Lung (tissue), 12 donors: Measurements from ENCODE around the gene TOMM5. TPM values are rescaled to one million over a fixed set of nuclear protein-coding genes. Genes with fewer than 3 reads are reported as not detected.

Source experiments
- ATAC-seq: fragments of 200-7000 bp; cut with Tn5 transposase; one replicate; pipeline ENCODE4 v1.9.1; 2020; ENCODE audit warnings: moderate number of reproducible peaks; ENCODE audit not compliant: insufficient read depth, low FRiP score
- DNase-seq, 3 donors: peaks; one replicate each; pipeline ENCODE4 v3.0.0-alpha.2; 2013 to 2017
- H3K27ac ChIP-seq, 2 donors: one replicate each; pipeline ENCODE4 v1.5.1; 2013; ENCODE audit warnings: mild to moderate bottlenecking in 2 of 2, moderate library complexity in 2 of 2, control low read depth in 1 of 2, inconsistent platforms in 1 of 2, low read depth in 1 of 2, low read length in 1 of 2
- H3K27me3 ChIP-seq, 3 donors: one replicate each; pipeline ENCODE4 v1.5.1; 2013; ENCODE audit warnings: low read length in 2 of 3; ENCODE audit not compliant: control insufficient read depth in 3 of 3, insufficient read depth in 3 of 3
- H3K36me3 ChIP-seq, 4 donors: one replicate each; pipeline ENCODE4 v1.5.1; 2013; ENCODE audit warnings: low read length in 4 of 4, mild to moderate bottlenecking in 1 of 4, moderate library complexity in 1 of 4; ENCODE audit not compliant: control insufficient read depth in 4 of 4, insufficient read depth in 4 of 4
- H3K4me1 ChIP-seq, 5 donors: one replicate each; pipeline ENCODE4 v1.5.1; 2013; ENCODE audit warnings: low read length in 5 of 5, mild to moderate bottlenecking in 2 of 5, moderate library complexity in 1 of 5; ENCODE audit not compliant: control insufficient read depth in 5 of 5, insufficient read depth in 5 of 5
- H3K4me3 ChIP-seq: one replicate; pipeline ENCODE4 v1.5.1; 2013; ENCODE audit warnings: mild to moderate bottlenecking, control low read depth, moderate library complexity
- H3K9ac ChIP-seq, 2 donors: one replicate each; pipeline ENCODE4 v1.5.1; 2013; ENCODE audit warnings: low read length in 2 of 2, control low read depth in 1 of 2; ENCODE audit not compliant: insufficient read depth in 1 of 2
- H3K9me3 ChIP-seq, 4 donors: one replicate each; pipeline ENCODE4 v1.5.1; 2013; ENCODE audit warnings: low read length in 3 of 4, mild to moderate bottlenecking in 1 of 4, moderate library complexity in 1 of 4; ENCODE audit not compliant: control insufficient read depth in 4 of 4, insufficient read depth in 3 of 4
- WGBS, 2 donors: extraction: QIAGEN DNeasy Blood & Tissue Kit; methylation state at CpG; one replicate each; pipeline ENCODE4 v1.1.7; 2013; 5-methylcytosine and 5-hydroxymethylcytosine counted together
- polyA plus RNA-seq, 2 donors: library from polyadenylated mRNA; stranded (reverse); fragments of 200-250 nt; gene quantifications; one replicate each; pipeline ENCODE4 v1.2.1, GENCODE V29; 2013
- total RNA-seq, 2 donors: library from RNA; depleted of rRNA in 1 of 2; stranded (reverse); fragments of >200 nt in 1 of 2; gene quantifications; one replicate each; pipeline ENCODE4 v1.2.1, GENCODE V29; 2014 to 2021
- TF ChIP-seq, protein P1 (sequence below): IDR thresholded peaks from 2 replicates; pipeline ENCODE4 v1.5.1; 2012; ENCODE audit warnings: mild to moderate bottlenecking; ENCODE audit errors: control extremely low read depth, extremely low read depth
- donor health status: control.
- donor health status: control.
- donor health status: Bipolar disorder and iron deficiency.
- donor health status: healthy.
- donor health status: DM: yes; HTN: yes; CAD: no.

The TOMM5 gene
- total and polyA plus RNA-seq, 4 donors, result 66.7 to 132 (median 89.8) TPM

DNA sequence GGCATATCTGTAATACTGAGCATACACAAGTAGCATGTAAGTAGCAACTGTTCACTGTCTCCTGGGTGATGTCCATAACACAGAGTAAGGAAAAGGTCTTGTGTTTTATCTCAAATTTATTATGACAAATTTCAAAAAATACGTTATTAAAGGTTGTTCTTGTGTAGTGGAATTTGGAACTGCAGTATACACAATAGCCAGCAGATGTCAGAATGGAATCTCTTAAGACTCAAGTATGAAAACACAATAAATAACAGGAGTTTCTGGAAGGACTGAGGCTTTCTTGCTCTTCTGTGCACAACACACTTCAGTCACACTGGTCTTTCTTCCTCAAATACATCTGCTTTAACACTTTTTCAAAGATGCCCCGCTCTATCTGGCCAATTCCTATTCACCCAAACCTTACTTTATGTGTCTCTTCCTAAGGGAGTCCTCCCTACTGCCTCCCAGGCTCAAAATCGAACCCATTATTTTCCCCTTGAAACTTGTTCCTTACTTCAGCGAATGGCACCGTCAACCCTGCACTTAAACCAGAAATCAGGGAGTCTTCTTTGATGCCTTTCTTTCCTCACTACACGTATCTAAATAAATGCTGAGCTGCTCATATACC lies 9.7 kb downstream of the TOMM5 start:
- Histone ChIP-seq H3K36me3 (peaks cover 11 to 33% (median 19%) of the 10 kb centered on the region in 4 donors), H3K4me3 (no peak overlapping the region), H3K9me3 (no peaks in the 10 kb centered on the region), H3K9ac (no peak overlapping the region), H3K27me3 (no peaks in the 10 kb centered on the region), H3K27ac (no peak overlapping the region), H3K4me1 (no peaks in the 10 kb centered on the region)
- TF ChIP-seq, protein P1, sequence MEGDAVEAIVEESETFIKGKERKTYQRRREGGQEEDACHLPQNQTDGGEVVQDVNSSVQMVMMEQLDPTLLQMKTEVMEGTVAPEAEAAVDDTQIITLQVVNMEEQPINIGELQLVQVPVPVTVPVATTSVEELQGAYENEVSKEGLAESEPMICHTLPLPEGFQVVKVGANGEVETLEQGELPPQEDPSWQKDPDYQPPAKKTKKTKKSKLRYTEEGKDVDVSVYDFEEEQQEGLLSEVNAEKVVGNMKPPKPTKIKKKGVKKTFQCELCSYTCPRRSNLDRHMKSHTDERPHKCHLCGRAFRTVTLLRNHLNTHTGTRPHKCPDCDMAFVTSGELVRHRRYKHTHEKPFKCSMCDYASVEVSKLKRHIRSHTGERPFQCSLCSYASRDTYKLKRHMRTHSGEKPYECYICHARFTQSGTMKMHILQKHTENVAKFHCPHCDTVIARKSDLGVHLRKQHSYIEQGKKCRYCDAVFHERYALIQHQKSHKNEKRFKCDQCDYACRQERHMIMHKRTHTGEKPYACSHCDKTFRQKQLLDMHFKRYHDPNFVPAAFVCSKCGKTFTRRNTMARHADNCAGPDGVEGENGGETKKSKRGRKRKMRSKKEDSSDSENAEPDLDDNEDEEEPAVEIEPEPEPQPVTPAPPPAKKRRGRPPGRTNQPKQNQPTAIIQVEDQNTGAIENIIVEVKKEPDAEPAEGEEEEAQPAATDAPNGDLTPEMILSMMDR, result peak; percentile 37
- peak in 2 of 3 donors; percentile 65 to 76 for DNase-seq
- WGBS, 2 donors, result 80 to 82% methylated on average over 6 of the region's 6 CpGs
- ATAC-seq, result no peak

DNA sequence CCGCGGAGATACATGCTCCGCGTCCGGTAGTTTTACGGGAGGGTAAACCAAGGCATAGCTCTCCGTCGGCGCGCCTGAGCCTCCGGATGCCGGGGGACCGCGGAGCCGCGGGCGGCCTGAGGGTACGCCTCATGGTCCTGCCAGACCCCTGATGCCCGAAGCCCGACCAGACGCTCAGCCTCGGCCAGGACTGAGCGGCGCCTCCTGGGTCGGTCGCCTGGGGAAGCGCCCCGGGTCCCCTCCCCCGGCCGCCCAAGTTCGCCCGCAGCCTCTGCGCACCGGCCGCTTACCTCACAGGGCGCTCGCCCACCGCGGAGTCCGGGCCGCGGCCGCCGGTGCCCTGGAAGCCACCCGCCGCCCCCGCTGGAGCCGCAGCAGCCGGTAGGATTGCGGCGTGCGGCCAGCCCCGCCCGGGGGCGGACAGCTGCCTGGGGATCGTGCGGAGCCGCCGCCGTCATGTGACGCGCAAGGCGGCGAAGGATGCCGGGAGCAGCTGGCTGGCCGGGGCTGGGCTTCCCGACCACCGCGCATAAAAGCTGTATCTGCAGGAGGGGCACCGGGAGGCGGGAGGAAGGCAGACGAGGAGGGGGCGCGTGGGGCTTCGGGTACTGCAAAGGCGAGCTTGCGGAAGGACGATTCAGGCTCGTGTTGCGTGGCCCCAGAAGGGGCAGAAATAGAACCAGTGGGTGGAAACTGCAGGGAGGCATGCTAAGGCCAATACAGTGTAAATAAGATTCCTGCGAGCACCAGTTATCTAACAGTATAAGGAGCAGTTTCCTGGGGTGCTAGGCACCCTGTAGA lies 16.3 kb downstream of the TOMM5 start, which contains the start of gene FBXO10:
FBXO10 (minus strand) TSS at position 460 of the 801 bp plus-strand sequence. CDS start 34,612 bp downstream, outside the sequence.
- 0 to 1% methylated on average over 66 to 81 of the region's 81 CpGs for WGBS, 2 donors
- TF ChIP-seq, protein P1, result no peak
- DNase-seq, result peak; percentile 88 to 92 (median 90)
- H3K36me3 ChIP-seq, result peaks cover 0 to 6% (median 1%) of the 10 kb centered on the region in 4 donors
- H3K9ac ChIP-seq, result peak within 1 kb of the TSS; percentile 65 to 88
- H3K27me3 ChIP-seq, result no peaks in the 10 kb centered on the region
- H3K9me3 ChIP-seq, result no peaks in the 10 kb centered on the region
- H3K27ac ChIP-seq, result peak within 1 kb of the TSS; percentile 82 to 85
- peaks cover 0 to 18% (median 7%) of the 10 kb centered on the region in 5 donors for H3K4me1 ChIP-seq
- ATAC-seq, result peak; percentile 92
- peak within 1 kb of the TSS; percentile 81 for H3K4me3 ChIP-seq

DNA sequence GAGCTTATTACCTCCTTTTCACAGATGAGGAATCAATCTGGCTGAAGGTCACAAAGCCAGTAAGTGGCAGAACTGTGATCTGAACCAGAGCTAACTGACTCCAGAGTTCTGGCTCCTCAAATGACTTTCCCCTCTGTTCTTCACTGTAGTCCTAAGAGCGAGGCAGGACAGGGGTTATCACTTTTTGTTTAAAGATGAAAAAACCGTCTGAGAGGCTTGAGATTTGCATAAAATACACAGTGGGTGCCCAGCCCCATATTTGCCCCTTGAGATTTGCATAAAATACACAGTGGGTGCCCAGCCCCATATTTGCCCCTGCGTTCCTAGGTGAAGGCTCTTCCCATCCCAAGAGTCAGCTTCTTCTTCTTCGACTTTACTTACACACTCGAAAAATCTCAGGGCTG lies 16.9 kb downstream of the TOMM5 start:
- ATAC-seq, result no peak
- H3K9ac ChIP-seq, result peak overlapping the region; percentile 64 to 65
- H3K36me3 ChIP-seq, result peaks cover 0 to 1% (median under 1%) of the 10 kb centered on the region in 4 donors
- H3K4me1 ChIP-seq, result peaks cover 0 to 18% (median 7%) of the 10 kb centered on the region in 5 donors
- H3K27me3 ChIP-seq, result no peaks in the 10 kb centered on the region
- H3K9me3 ChIP-seq, result no peaks in the 10 kb centered on the region
- 11 to 18% methylated on average over 5 of the region's 5 CpGs for WGBS, 2 donors
- TF ChIP-seq, protein P1, result no peak
- H3K27ac ChIP-seq, result peak overlapping the region in 1 of 2 donors; percentile 85
- peak overlapping the region; percentile 81 for H3K4me3 ChIP-seq
- DNase-seq, result peak in 2 of 3 donors; percentile 18 to 39
